ENCODE data around the gene MARCKSL1.

MARCKSL1 gene

DNA sequence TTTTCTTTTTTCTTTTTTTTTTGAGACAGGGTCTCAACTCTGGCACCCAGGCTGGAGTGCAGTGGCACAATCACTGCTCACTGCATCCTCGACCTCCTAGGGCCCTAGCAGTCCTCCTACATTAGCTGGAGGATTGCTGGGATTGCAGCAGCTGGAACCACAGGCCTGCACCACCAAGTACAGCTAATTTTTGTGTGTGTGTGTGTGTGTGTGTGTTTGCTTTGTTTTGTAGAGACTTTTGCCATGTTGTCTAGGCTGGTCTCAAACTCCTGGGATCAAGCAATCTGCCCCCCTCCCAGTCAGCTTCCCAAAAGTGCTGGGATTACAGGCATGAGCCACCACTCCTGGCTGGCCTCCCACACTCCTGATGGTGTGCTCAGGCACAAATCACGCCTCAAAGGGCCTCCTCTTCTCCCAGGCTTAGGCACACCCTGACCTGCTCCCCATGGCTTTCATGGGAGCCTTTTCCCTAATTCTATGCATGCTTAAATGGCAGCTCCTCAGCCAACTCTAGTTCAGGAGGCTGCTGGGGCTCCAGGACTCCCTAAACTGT, 16.9 kb upstream of the MARCKSL1 start:
- DNase-seq (ENCODE audit: low read depth) = no peak

GRCh38 chr1:32352239-32352745, 16.3 kb upstream of the MARCKSL1 start:
- no peak for DNase-seq (ENCODE audit: low read depth)

DNA sequence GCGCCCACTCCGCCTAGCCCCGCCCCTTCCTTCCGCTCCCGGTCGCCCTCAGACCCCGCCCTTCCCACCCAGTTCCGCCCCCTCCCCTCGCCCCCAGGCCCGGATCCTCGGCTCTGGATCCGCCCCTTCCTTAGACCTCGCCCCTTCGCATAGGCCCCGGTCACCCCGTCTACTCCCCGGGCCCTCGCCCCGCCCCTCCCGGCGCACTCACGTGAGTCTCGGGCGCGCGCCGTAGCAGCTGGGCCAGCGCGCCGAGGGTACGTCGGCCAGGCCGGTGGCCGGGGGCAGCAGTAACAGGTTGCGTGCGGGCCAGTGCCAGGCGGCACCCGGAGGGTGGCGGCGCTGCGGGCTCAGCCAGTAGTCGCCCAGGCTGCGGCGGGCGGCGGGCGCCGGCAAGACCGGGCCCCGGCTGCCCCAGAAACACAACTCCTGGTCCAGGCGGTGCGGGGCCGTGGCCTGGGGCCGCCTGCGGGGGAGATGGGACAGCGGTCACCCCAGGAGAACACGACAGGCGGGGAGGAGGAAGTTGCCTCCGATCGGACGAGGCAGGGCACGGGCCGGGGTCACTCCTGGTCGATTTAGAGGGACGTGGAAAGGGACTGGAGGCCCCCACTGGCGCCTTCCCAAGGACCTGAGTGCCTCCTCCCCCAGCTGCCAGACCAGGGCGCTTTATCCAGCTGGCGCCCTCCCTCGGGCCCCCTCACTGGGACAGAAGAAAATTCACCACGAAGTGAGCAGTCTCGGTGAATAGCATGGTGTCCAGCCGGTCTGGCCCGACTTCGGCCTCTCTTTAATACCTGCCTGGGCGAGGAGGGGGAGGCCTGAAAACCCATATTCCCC, 15.6 kb upstream of the MARCKSL1 start:
- peak; percentile 88 for DNase-seq (ENCODE audit: low read depth)

GRCh38 chr1:32350785-32351398, 14.9 kb upstream of the MARCKSL1 start:
- DNase-seq (ENCODE audit: low read depth) = peak; percentile 41

DNA sequence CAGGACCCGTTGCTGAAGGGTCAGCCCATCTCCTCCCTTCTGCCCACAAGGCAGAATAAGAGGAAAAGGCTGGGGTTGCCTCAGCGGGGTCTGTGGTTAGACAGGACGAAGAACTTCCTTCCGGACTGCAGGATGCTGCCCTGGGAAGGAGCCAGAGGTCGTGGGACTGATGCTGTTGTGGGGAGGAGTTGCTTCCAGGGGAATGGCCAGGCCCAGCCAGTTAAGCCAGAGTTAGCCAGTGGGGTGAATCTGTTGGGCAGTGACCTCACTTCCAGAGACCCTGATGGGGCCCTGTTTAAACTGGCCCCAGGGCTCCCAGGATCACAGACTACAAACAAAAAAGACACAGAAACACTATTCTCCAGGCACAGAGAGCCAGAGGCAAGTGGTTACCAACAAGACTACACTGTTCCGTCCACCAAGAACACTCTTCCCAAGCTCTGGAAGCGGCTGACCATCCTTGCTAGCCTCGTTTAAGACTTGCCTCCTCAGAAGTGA, 13.2 kb upstream of the MARCKSL1 start:
- DNase-seq (ENCODE audit: low read depth) = no peak

DNA sequence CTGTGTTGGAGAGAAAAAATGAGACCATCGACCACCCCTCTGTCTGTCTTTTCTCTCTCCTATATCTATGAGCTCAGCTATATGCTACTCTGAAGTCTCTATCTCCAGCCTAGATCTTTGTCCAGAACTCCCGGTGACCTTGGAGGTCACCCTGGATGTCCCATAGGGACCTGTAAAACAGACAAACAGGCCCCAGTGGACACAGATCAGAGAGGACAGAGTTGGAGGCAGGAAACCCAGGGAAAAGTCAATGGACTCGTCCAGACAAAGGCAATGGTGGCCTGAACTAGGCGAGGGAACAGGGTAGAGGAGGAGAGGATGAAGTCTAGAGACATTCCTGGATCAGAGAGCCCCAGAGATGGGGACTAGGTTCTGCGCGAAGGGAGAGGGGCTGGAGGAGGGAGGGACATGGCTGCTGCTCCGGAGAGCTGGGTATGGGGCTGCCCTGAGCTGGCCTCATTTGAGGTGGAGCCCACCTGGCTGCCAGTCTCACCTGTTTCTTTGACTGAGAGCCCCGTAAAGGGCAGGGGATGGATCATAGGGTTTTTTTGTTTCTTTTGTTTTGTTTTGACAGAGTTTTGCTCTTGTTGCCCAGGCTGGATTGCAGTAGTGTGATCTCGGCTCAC, 10.6 kb upstream of the MARCKSL1 start:
- DNase-seq (ENCODE audit: low read depth) = no peak

DNA sequence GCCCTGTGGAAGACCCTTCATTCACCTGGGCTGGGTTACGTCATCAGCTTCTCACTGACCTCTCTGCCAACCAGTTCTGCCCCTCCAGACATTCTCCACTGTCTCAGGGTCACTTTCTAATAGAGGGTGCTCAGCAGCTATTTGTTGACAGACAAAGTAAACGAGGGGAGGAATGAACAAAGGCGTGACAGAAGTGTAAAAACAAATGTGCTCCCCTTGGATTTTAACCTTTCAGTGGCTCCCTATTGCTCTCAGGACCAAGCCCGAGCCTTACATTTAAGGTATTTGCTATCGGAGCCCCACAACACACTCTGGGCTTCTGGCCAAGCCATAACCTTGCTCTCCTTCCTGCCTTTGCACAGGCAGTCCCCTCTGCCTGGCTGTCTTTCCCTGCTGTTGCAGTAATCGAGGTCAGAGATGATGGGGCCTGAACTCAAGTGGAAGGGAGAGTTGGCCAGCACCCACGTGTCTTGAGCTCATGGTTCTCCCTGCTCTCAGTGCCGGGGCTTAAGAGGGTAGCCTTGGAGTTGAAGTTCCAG, 9.3 kb upstream of the MARCKSL1 start:
- DNase-seq (ENCODE audit: low read depth) = no peak

GRCh38 chr1:32342704-32343103, 6.7 kb upstream of the MARCKSL1 start:
- DNase-seq (ENCODE audit: low read depth) = no peak

- no peak for DNase-seq (ENCODE audit: low read depth)
Measured at GRCh38 chr1:32341971-32342370, 5.9 kb upstream of the MARCKSL1 start.

- DNase-seq (ENCODE audit: low read depth) = no peak
Measured at GRCh38 chr1:32341186-32341757, 5.2 kb upstream of the MARCKSL1 start.

DNA sequence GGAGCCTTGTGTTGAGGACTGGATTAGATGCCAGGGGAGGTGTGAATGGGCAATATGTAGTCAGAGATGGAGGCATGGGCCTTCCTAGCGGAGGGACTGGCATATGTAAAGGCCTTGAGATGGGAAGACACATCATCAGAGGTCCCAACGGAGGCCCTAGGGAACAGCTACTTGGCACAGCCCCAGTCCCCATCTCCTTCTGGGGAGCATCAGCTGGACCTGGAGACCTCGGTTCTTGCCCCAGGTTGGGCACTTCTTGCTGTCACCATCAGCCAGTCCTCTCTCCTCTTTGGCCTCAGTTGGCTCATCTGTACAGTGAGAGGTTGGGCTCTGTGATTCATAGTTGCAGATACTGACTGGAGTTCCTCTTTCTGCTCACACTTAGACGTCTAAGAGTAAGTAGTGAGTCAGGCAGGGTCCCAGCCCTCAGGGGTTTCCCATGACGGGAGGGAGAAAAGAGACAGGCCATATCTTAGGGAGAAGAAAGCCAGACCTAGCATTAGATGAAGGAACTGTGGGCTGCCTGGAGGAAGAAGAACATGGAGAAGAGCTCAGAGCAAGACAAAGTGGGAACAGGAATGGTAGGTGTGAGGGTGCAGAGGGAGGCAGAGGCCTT, 3.4 kb upstream of the MARCKSL1 start:
- no peak for DNase-seq (ENCODE audit: low read depth)

DNA sequence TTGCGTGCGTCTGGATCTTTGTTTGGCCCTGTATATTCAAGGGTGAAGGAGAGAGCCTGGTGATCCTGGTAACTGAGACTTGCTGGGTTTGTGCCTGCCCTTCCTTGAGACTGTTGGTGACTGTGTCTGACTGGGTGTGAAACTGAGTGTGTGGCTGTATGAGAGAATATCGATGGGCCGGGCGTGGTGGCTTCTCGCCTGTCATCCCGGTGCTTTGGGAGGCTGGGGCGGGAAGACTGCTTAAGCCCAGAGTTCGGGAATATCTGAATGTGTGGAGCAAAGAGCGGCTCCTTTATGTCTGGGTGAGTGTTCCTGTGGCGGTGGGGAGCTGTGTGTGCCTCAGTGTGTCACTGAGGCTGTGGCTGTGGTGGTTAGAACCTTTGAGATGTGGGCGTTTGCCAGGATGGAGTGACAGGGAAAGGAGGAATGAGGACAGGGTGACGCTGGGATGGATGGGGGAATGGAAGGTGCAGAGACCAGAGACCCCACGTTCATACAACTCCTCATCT, 2.7 kb upstream of the MARCKSL1 start:
- no peak for DNase-seq (ENCODE audit: low read depth)

DNA sequence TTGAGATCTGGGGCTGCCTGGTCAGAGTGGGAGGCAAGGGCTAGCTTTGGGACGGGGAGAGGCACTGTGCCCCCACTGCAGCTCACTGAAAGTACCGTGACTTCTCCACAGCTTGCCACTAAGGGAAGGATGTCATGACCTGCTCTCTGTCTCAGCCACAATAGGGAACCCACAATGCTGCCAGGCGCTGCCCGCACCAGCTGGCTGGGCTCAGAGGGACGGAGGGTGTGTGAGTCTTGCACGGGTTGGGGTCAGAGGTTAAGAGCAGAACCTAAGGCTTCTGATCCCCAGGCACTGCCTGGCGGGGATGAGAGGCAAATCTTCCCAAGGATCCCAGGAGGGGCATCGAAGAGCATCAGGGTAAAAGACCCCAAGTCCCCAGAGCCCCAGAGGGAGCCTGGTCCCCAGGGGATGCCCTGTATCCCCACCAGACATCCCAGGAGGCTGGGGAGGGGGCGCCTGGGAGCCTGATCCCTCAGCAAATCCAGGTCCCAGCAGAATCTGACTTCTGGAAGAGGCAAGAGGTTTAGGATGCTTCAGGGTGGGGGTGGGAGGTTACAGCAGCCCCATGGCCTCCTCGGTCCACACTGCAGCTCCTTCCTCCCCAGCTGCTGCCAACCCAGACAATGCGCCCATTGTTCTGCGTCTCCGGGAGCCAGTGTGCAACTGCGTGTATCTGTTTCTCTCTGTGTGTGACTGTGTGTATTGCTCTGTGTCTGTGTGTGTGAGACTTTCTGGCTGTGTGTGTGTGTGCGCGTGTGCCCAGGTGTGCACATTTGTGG, 2.0 kb upstream of the MARCKSL1 start:
- no peak for DNase-seq (ENCODE audit: low read depth)

DNA sequence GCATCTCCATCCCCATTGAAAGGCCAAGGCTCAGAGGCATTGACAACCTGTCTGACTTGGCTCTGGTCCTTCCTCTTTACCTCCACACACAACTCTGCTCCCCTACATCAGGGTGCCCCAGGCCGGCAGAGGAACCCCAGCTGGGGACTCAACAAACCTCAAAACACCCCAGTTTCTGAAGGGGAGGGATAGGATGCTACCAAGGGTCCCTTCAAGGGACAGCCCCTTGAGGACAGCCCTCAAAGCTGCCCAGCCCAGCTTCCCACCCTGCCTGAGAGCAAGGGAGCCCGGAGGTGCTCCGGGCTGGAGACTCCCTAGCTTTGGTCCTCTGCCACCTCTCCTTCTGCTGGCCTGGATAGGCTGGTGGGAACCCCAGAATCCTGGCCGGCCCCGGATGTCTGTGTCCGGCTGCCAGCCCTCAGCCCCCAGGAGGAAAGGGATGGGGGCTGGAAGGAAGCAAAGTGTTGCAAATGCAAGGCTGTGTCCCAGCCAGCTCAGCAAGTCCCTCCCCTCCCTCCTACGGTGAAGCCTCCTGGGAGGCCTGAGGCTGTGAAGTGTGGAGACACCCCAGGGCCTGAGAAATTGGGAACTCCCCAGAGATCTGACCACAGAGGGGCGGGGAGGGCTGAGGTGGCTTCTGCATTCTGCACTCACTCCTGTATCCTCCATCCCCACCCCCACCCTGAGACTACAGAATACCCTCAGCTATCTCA, 1.1 kb upstream of the MARCKSL1 start:
- DNase-seq (ENCODE audit: low read depth) = no peak

DNA sequence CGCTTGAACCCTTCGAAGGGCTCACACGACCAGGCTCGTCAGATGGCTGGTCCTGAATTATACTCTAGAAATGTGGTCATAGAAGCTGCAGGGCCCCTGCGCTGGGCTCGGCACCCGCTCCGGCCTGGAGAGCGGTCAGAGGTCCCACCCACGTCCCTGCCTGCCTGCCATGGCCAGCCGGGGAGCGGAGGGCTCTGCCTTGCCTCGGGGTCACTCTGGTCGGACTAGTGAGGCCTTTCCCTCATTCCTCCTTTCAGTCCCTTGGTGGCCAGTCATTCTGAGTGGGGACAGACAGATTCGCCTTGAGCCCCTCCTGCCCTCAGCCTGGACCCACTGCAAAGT, 529 bp upstream of the MARCKSL1 start:
- DNase-seq (ENCODE audit: low read depth) = no peak

- no peak for DNase-seq (ENCODE audit: low read depth)
Measured at GRCh38 chr1:32335535-32335789, 571 bp downstream of the MARCKSL1 start.

- DNase-seq (ENCODE audit: low read depth) = no peak
Measured at GRCh38 chr1:32334864-32335534, 1.0 kb downstream of the MARCKSL1 start.

- DNase-seq (ENCODE audit: low read depth) = no peak
Measured at GRCh38 chr1:32334274-32334861, 1.7 kb downstream of the MARCKSL1 start.

DNA sequence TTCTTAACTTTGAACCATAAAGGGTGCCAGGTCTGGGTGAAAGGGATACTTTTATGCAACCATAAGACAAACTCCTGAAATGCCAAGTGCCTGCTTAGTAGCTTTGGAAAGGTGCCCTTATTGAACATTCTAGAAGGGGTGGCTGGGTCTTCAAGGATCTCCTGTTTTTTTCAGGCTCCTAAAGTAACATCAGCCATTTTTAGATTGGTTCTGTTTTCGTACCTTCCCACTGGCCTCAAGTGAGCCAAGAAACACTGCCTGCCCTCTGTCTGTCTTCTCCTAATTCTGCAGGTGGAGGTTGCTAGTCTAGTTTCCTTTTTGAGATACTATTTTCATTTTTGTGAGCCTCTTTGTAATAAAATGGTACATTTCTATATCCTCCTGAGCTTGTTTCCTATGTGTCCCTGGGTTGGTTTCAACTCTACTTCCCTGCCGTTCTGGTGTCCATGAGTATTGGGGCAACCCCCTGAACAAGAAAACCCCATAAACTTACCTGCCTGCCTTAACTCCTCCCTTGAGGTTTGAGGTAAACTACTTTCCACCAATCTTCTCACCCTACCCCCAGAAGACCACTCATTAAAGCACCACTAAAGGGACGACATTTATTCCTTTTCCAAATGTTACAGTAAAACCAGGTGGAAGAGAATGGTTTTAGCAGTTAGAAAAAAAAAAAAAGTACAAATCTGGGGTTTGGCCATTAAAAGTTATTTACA, 2.6 kb downstream of the MARCKSL1 start:
- DNase-seq (ENCODE audit: low read depth) = no peak

Measured in fibroblast of the conjunctiva (primary cell).